Transverse colon (tissue), 4 donors: Measurements from ENCODE around the gene FRS3.

ENCODE experiments used
- POLR2A ChIP-seq: fragments of 450-650 bp; IDR thresholded peaks from one replicate; pipeline ENCODE4 v1.6.1; 2016; ENCODE audit warnings: antibody characterized with exemption, mild to moderate bottlenecking, moderate library complexity
- POLR2AphosphoS5 ChIP-seq, 3 donors: sonication (generic); formaldehyde crosslinking; IDR thresholded peaks; one replicate each; pipeline ENCODE4 v1.6.1; 2016; ENCODE audit warnings: antibody characterized with exemption in 3 of 3
- TF ChIP-seq, protein P1 (sequence below), 5 experiments: fragments of 200-600 bp in 3 of 5; fragments of 450-650 bp in 2 of 5; sonication (generic) in 3 of 5; IDR thresholded peaks; 1 replicate in 2 of 5; 2 replicates in 3 of 5; pipeline ENCODE4 v1.5.1; 2016 to 2017; ENCODE audit warnings: antibody characterized with exemption in 5 of 5, inconsistent platforms in 3 of 5, mild to moderate bottlenecking in 2 of 5, moderate library complexity in 1 of 5

DNA sequence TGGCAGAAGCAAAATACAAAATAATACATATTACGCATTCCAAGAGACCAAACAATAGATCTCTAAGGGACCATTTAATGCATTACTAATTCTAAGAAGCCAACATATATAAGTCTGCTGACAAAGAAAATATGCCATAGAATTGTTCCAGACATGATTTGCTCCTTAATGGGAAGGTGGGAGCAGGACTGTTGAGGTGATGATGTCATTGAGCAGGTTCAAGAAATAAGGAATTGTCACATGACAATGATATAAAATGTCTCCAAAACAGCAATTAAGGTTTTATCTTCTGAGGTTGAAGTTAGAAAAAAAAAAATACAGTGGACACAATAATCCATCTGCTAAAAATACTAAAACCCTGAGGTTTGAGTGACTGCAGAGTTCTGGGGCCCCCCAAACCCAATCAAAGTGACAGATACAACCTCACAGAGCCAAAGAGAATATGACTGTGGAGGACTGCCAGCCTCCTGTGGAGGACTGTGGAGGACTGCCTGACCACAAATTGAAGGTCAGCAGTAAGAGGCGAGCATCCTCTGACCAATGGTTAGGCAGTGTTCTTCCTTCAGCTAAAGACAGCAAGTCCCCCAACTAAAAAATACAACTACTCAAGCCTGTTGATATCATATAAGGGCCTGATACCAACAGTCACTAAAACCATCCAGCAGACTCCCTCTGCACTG is 46.8 kb upstream of the FRS3 start:
- TF ChIP-seq, protein P1, sequence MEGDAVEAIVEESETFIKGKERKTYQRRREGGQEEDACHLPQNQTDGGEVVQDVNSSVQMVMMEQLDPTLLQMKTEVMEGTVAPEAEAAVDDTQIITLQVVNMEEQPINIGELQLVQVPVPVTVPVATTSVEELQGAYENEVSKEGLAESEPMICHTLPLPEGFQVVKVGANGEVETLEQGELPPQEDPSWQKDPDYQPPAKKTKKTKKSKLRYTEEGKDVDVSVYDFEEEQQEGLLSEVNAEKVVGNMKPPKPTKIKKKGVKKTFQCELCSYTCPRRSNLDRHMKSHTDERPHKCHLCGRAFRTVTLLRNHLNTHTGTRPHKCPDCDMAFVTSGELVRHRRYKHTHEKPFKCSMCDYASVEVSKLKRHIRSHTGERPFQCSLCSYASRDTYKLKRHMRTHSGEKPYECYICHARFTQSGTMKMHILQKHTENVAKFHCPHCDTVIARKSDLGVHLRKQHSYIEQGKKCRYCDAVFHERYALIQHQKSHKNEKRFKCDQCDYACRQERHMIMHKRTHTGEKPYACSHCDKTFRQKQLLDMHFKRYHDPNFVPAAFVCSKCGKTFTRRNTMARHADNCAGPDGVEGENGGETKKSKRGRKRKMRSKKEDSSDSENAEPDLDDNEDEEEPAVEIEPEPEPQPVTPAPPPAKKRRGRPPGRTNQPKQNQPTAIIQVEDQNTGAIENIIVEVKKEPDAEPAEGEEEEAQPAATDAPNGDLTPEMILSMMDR (IDR thresholded peaks at IDR 0.05): no peak
- TF ChIP-seq POLR2AphosphoS5 (IDR thresholded peaks at IDR 0.05) (no peak), POLR2A (no peak)
